MG63 (cell line): ENCODE results near the gene RFX2. TPM values are rescaled to one million over a fixed set of nuclear protein-coding genes. Genes with fewer than 3 reads are reported as not detected.

Source experiments
- total RNA-seq: library from RNA; depleted of rRNA; stranded (reverse); fragments of >200 nt; shearing (Covaris generic); gene quantifications from 2 replicates; pipeline ENCODE4 v1.2.3, GENCODE V29; 2014; ENCODE audit warnings: low replicate concordance; rRNA removed

Gene RFX2
- total RNA-seq, 1 experiment from 2014 or later: 11.8 TPM

Other genes starting within 250 kb of the RFX2 start
- gene FUT5, start 240.0 kb downstream of the RFX2 start, total RNA-seq: not detected in 2 replicates
- 105 and 257 TPM in 2 replicates for gene NDUFA11, start 206.7 kb downstream of the RFX2 start, total RNA-seq
- gene VMAC, start 205.6 kb downstream of the RFX2 start, total RNA-seq: 1.8 and 4.5 TPM in 2 replicates
- gene CAPS, start 196.2 kb downstream of the RFX2 start, total RNA-seq: 0.30 and 0.36 TPM in 2 replicates
- gene RANBP3, start 132.4 kb downstream of the RFX2 start, total RNA-seq: 43.4 and 54.4 TPM in 2 replicates
- gene ACSBG2, start 25.2 kb upstream of the RFX2 start, total RNA-seq: not detected in 2 replicates
- gene MLLT1, start 169.5 kb upstream of the RFX2 start, total RNA-seq: 3.0 and 6.5 TPM in 2 replicates
- gene ACER1, start 223.1 kb upstream of the RFX2 start, total RNA-seq: not detected in 2 replicates